GM18498 (cell line): ENCODE measurements around the gene KCNIP3.
"Not testable (repeated sequence)": the region's sequence is repeated elsewhere in the genome, so short reads cannot be mapped to it uniquely, and the experiment has no call there.

Experiments
- ATAC-seq: cut with Tn5 transposase; IDR thresholded peaks from one replicate; pipeline ENCODE4 v1.9.1; 2021; ENCODE audit warnings: mild to moderate bottlenecking, moderate library complexity; ENCODE audit not compliant: unreplicated experiment

KCNIP3 gene

GRCh38 chr2:95356821-95357700, 59.9 kb downstream of the KCNIP3 start:
- no peak for ATAC-seq

GRCh38 chr2:95357717-95358280, 60.7 kb downstream of the KCNIP3 start:
- no peak for ATAC-seq

GRCh38 chr2:95359031-95359430, 61.9 kb downstream of the KCNIP3 start:
- ATAC-seq, result no peak

- no peak for ATAC-seq
Measured at GRCh38 chr2:95359501-95359930, 62.4 kb downstream of the KCNIP3 start.

GRCh38 chr2:95361216-95361980, 64.3 kb downstream of the KCNIP3 start:
- no peak for ATAC-seq

GRCh38 chr2:95362486-95362885, 65.3 kb downstream of the KCNIP3 start:
- ATAC-seq, result no peak

- ATAC-seq, result no peak
Measured at GRCh38 chr2:95366514-95366913, 69.4 kb downstream of the KCNIP3 start.

GRCh38 chr2:95372216-95372829, 75.2 kb downstream of the KCNIP3 start:
- no peak for ATAC-seq

GRCh38 chr2:95372845-95373244, 75.7 kb downstream of the KCNIP3 start:
- ATAC-seq, result no peak

- no peak for ATAC-seq
Measured at GRCh38 chr2:95374029-95374428, 76.9 kb downstream of the KCNIP3 start.

- no peak for ATAC-seq
Measured at GRCh38 chr2:95374451-95374920, 77.3 kb downstream of the KCNIP3 start.

GRCh38 chr2:95374921-95375471, 77.8 kb downstream of the KCNIP3 start:
- no peak for ATAC-seq

GRCh38 chr2:95375532-95376150, 78.5 kb downstream of the KCNIP3 start:
- ATAC-seq, result no peak

- no peak for ATAC-seq
Measured at GRCh38 chr2:95376311-95377215, 79.4 kb downstream of the KCNIP3 start.

GRCh38 chr2:95377216-95378123, 80.3 kb downstream of the KCNIP3 start:
- no peak for ATAC-seq

- not testable (repeated sequence) for ATAC-seq
Measured at GRCh38 chr2:95378281-95378680, 81.1 kb downstream of the KCNIP3 start.

GRCh38 chr2:95379371-95379831, 82.3 kb downstream of the KCNIP3 start:
- ATAC-seq, result no peak

- no peak for ATAC-seq
Measured at GRCh38 chr2:95380280-95380679, 83.1 kb downstream of the KCNIP3 start.
